CD4-positive, alpha-beta T cell treated with Interleukin-21 for 1 hour (primary cell): Measurements from ENCODE around the gene IHH.

Source experiments
- DNase-seq: peaks from one replicate; pipeline ENCODE4 v3.0.0-alpha.2; 2020

The IHH gene

GRCh38 chr2:219073413-219074129 lies 12.8 kb upstream of the IHH start:
- peak; percentile 30 for DNase-seq

- no peak for DNase-seq
Measured at GRCh38 chr2:219072741-219073250, 12.1 kb upstream of the IHH start.

GRCh38 chr2:219071131-219071816 lies 10.6 kb upstream of the IHH start:
- DNase-seq, result no peak

GRCh38 chr2:219065484-219065883 lies 4.8 kb upstream of the IHH start:
- no peak for DNase-seq

GRCh38 chr2:219062081-219062480 lies 1.4 kb upstream of the IHH start:
- no peak for DNase-seq

GRCh38 chr2:219059725-219060682 lies 717 bp downstream of the IHH start:
- no peak for DNase-seq

GRCh38 chr2:219059375-219059724 lies 1.4 kb downstream of the IHH start:
- no peak for DNase-seq

- no peak for DNase-seq
Measured at GRCh38 chr2:219058541-219059374, 2.0 kb downstream of the IHH start.

GRCh38 chr2:219057709-219058540 lies 2.8 kb downstream of the IHH start:
- DNase-seq, result peak; percentile 79

- DNase-seq, result no peak
Measured at GRCh38 chr2:219056896-219057708, 3.6 kb downstream of the IHH start.

- no peak for DNase-seq
Measured at GRCh38 chr2:219056176-219056895, 4.4 kb downstream of the IHH start.

- no peak for DNase-seq
Measured at GRCh38 chr2:219054956-219055903, 5.5 kb downstream of the IHH start.

- DNase-seq, result no peak
Measured at GRCh38 chr2:219049282-219049681, 11.4 kb downstream of the IHH start.

- no peak for DNase-seq
Measured at GRCh38 chr2:219045937-219046550, 14.7 kb downstream of the IHH start.

- DNase-seq, result no peak
Measured at GRCh38 chr2:219042750-219043149, 18.0 kb downstream of the IHH start.

GRCh38 chr2:219042157-219042556 lies 18.6 kb downstream of the IHH start:
- DNase-seq, result no peak

- peak; percentile 37 for DNase-seq
Measured at GRCh38 chr2:219041252-219041651, 19.5 kb downstream of the IHH start, which contains the start of gene CFAP65. CFAP65 (minus strand) TSS chr2:219041516; CDS start chr2:219039048, 2,468 bp downstream.

- no peak for DNase-seq
Measured at GRCh38 chr2:219038600-219038999, 22.1 kb downstream of the IHH start.
